GM18520 (cell line): ENCODE measurements around the gene RNF121.
A peak's percentile ranks its signal among the peaks of the same experiment; 100 is the strongest.

ENCODE experiments used
- ATAC-seq: cut with Tn5 transposase; IDR thresholded peaks from one replicate; pipeline ENCODE4 v1.9.1; 2021; ENCODE audit not compliant: unreplicated experiment

RNF121 gene

GRCh38 chr11:71987521-71987920, 58.7 kb downstream of the RNF121 start:
- ATAC-seq: no peak

GRCh38 chr11:71988050-71988449, 59.2 kb downstream of the RNF121 start:
- ATAC-seq: no peak

GRCh38 chr11:71990701-71991100, 61.9 kb downstream of the RNF121 start:
- no peak for ATAC-seq

GRCh38 chr11:71991494-71991893, 62.6 kb downstream of the RNF121 start:
- ATAC-seq: peak; percentile 59

GRCh38 chr11:71992136-71992730, 63.4 kb downstream of the RNF121 start:
- ATAC-seq: peak; percentile 29

GRCh38 chr11:71994786-71995185, 65.9 kb downstream of the RNF121 start:
- no peak for ATAC-seq

GRCh38 chr11:71995726-71996291, 67.0 kb downstream of the RNF121 start:
- no peak for ATAC-seq

GRCh38 chr11:71996517-71996916, 67.7 kb downstream of the RNF121 start:
- no peak for ATAC-seq

GRCh38 chr11:71996946-71997345, 68.1 kb downstream of the RNF121 start:
- no peak for ATAC-seq

- no peak for ATAC-seq
Measured at GRCh38 chr11:71997594-71997993, 68.7 kb downstream of the RNF121 start.

- no peak for ATAC-seq
Measured at GRCh38 chr11:71998061-71998460, 69.2 kb downstream of the RNF121 start.

- ATAC-seq: no peak
Measured at GRCh38 chr11:71998649-71999310, 69.9 kb downstream of the RNF121 start, which contains the start of gene IL18BP. Gene IL18BP (plus strand): TSS chr11:71998909. CDS start chr11:71999985, 1,076 bp downstream.

- no peak for ATAC-seq
Measured at GRCh38 chr11:71999362-71999761, 70.5 kb downstream of the RNF121 start.

GRCh38 chr11:71999798-72000197, 71.0 kb downstream of the RNF121 start:
- no peak for ATAC-seq

- ATAC-seq: no peak
Measured at GRCh38 chr11:72000202-72000867, 71.5 kb downstream of the RNF121 start.

- ATAC-seq: no peak
Measured at GRCh38 chr11:72001285-72001684, 72.4 kb downstream of the RNF121 start.

GRCh38 chr11:72001834-72002591, 73.2 kb downstream of the RNF121 start:
- ATAC-seq: no peak

GRCh38 chr11:72002841-72003775, 74.3 kb downstream of the RNF121 start:
- no peak for ATAC-seq

- no peak for ATAC-seq
Measured at GRCh38 chr11:72003776-72004171, 74.9 kb downstream of the RNF121 start.
